Loucy (cell line): ENCODE results near the gene SEMA5A.

ENCODE experiments used
- EZH2phosphoT487 ChIP-seq: fragments of 200-600 bp; IDR thresholded peaks from 2 replicates; pipeline ENCODE4 v1.6.1; 2018; ENCODE audit warnings: antibody characterized with exemption, mild to moderate bottlenecking, moderate library complexity, borderline replicate concordance
- TF ChIP-seq, protein P1 (sequence below): fragments of 200-600 bp; sonication (generic); conservative IDR thresholded peaks from 2 replicates; pipeline ENCODE4 v1.5.1; 2014; ENCODE audit warnings: mild to moderate bottlenecking, antibody characterized with exemption, low read length

- TF ChIP-seq, protein P1, sequence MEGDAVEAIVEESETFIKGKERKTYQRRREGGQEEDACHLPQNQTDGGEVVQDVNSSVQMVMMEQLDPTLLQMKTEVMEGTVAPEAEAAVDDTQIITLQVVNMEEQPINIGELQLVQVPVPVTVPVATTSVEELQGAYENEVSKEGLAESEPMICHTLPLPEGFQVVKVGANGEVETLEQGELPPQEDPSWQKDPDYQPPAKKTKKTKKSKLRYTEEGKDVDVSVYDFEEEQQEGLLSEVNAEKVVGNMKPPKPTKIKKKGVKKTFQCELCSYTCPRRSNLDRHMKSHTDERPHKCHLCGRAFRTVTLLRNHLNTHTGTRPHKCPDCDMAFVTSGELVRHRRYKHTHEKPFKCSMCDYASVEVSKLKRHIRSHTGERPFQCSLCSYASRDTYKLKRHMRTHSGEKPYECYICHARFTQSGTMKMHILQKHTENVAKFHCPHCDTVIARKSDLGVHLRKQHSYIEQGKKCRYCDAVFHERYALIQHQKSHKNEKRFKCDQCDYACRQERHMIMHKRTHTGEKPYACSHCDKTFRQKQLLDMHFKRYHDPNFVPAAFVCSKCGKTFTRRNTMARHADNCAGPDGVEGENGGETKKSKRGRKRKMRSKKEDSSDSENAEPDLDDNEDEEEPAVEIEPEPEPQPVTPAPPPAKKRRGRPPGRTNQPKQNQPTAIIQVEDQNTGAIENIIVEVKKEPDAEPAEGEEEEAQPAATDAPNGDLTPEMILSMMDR, result no peak
- TF ChIP-seq EZH2phosphoT487, result no peak
Measured at GRCh38 chr5:9387879-9388278, 158.0 kb downstream of the SEMA5A start.
